NCI-H187 treated with DMSO at 0.1 percent for 48 hours (cell line): ENCODE data around the gene SDF2.

Experiments used
- DNase-seq: peaks from one replicate; lab custom pipeline; 2025; lab: John Stamatoyannopoulos, UW

SDF2 gene, protein sequence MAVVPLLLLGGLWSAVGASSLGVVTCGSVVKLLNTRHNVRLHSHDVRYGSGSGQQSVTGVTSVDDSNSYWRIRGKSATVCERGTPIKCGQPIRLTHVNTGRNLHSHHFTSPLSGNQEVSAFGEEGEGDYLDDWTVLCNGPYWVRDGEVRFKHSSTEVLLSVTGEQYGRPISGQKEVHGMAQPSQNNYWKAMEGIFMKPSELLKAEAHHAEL

DNA sequence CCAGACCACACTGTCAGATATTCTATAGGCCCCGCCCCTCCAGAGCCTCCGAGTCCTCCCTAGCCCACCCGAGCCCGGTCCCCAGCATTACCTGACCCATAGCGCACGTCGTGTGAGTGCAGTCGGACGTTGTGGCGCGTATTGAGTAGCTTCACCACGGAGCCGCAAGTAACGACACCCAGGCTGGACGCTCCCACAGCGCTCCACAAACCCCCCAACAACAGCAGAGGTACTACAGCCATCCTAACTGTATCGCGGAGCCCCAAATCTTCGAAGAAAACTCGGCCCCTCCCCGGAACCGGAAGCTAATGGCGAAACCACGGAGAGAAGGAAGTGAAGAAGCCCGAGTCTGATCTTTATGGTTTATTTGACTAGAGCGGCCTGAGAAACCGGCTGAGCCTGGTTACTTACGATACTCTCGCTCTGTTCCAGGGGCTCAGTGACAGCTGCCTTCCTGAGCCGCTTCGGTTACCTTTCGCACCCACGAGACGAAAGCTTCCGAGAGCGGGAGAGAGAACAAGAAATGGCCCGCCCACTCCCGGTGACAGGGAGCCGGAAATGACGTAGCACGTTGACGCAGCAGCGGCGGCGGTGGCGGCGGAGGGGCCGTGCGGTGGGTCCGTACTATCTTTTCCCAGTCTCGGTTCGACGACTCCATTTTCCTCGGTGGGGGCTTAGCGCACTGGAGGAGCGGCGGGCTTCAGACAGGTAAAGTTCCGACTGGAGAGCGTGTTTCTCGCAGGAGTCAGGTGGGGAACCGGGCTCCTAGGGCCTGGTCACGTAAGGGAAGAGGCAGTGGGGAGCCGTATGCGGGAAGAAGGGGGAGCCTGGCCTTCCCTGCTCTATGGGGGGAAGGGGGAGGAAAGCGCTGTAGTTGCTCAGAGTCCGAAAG, at the start of gene SDF2, which contains the start of gene SUPT6H:
Gene SDF2, minus strand, starts transcription at position 272 of the 892 bp plus-strand sequence. Its CDS starts 30 bp downstream, at position 242.
Gene SUPT6H, plus strand, starts transcription at position 571 of the 892 bp plus-strand sequence. CDS start 11,197 bp downstream, outside the sequence.
- DNase-seq: peak; percentile 58

DNA sequence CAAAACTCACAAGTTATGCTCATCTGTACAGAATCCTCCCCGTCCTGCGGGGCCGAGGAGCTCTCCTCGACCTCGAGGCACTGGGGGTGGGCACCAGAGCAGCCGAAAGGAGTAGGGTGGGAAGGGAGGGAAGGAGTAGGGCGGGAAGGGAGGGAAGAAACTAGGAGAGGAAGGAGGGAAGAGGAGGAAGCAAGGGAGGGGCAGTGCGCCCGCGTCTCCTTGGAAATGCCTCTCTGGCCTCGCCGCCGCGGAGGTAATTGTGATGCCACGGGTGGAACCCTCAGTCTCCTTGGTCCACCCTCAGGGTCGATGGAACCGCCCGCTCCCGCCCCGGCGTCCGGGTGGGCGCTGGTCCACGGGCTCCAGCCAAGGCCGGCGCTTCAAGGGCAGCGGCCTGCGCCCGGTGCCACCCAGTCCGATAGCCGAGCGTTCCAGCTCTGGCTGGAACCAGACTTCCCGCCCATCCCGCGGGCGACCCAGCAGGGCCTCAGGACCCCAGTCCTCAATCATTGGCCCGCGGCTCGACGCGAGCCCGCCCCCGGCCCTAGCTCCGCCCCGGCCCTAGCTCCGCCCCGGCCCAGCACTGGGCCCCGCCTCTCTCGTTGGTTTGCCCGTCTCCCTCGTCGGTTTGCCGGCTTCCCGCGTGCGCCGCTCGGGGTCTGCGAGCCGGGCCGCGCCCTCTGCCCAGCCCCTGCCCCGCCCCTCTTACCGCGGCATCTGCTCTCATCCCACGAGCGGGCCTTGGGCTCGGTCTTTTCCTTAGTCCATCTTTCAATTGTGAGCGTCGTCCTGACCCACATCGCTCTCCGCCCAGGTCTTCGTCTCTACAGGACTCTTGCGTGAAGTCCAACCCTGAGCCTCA, 49.4 kb upstream of the SDF2 start:
- DNase-seq: peak; percentile 23

DNA sequence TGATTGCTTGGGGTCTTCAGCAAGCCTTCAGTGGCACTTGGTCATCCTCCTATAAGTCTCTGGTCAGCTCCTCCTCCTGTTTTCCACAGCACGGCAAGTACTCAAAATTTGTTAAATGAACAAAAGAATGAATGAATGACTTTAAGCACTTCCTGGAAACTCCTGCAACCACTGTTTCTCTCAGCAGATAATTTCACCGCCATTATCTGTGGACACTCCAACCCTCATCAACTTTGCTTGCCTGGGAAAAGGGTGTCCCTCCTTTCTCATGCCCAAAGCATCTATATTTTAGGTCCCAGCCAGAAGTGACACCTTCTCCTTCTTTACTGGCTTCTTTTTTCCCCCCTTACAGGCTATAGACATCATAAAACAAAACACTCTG, 45.6 kb upstream of the SDF2 start:
- no peak for DNase-seq

DNA sequence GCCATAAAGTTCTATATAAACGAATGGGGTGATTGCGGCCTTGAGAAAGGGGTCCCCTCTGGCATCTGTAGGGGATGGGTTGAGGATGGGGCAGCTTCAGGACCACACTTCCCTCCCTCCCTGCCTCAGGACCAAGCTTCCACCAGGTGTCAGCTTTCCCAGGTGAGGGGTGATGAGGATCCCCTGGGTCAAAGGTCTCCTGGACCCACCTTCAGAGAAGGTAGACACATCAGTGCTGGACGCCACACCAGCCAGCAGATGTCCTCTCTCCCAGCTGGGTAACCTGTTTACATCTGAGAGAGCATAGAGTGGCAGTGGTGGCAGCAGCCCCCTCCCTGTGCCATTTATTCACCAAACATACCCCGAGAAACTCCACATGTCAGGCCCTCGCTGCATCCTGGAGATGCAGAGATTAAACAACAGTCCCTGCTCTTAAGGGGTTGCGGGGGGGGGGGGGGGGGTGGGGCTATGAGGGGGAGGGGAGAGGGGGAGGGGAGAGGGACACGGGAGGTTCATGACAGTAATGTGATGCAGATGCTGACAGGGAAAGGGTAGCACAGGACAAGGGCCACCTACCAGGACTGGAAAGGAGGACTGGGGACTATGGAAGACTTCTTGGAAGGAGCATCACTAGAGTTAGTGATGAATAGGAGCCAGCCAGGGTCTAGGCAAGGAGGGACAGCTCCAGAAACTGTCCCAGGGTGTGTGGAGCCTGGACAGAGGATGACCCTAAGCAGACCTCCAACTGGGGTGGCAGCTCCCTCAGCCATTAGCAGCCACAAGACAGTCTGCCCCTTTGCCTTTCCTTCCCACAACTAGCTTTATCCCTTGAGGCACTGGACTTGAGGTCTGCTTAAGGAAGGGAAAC, 45.0 kb upstream of the SDF2 start:
- no peak for DNase-seq

DNA sequence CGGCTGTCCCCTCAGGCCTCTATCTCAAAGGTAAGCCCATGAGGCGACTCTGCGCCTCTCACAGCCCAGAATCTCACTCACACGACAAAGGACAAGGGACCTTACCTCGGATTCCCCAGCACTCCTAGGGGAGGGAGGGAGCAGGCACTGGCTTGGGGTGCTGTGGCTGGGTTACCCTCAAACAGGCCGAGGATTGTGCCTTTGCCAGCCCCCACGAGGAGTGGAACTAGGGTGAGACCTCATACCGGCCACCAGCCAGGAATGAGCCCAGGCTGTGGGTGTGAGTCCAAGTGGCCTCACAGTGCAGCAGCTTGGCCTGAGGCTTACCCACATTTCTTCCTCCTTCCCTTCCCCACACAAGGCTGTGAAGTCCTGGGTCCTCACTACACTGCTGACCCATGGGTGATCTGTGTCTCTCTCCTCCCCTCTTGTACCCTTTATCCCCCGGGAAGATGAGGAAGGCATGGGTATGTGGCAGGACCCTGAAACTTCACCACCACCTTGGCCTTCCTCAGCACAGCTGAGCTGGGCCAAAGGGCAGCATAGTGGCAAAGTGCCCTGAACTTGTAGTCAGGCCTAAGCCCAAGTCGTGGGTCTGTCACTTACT, 44.1 kb upstream of the SDF2 start:
- DNase-seq: no peak

DNA sequence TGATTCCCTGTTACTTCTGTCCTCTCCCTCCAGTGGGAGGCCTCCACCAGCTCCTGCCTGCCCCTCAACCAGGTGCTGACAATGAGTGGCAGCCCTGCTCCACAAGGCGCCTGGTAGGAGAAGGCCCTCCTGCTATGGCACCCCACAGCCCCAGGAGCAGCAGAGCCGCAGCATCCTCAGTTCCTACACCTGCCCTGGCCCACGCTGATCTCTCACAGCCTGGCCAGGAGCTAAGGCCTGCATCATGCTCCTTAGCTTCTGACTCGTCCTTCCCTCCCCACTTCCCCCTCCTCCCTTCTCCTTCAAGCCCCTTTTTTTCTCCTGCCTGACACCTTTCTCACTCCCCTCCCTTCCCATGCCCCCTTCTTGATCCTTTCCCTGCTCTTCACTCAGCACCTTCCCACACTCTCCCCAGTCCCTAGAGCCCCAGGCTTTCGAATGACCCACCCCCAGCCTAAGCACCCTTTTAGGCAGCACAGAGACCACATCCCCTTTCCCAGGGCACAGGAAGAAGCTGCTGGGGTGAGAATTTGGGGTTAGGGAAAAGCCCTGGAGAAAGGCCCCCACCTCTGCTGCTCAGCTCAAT, 43.5 kb upstream of the SDF2 start:
- DNase-seq: no peak

DNA sequence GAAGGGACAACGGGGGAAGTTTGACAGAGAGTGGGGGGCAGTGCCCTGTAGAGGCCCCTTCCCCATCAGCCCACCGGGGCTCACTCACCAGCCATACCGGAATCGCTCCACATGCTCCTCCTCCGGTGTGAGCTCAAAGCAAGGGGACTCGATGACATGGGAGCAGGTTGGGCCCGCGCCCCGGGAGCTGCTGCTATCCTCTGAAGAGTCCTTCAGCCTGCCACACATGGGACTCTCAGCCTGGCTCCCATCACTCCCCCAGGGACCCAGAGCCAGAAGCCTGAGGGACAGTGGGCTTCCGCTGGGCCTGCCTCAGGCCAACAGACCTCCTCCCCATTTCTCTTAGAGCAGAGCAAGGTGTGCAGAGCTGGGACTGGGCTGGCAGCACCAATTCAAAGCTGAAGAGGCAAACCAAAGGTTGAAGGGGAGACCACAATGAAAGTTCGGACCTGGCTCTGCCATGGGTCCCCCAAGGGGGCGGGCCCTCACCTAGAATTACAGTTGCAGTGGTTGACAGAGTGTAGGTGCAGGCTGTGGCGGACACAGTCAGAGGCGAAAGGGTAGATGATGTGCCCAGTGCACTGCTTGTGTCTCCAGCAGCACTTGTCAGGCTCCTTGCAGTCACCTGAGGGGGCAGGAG, 42.6 kb upstream of the SDF2 start:
- DNase-seq: no peak

DNA sequence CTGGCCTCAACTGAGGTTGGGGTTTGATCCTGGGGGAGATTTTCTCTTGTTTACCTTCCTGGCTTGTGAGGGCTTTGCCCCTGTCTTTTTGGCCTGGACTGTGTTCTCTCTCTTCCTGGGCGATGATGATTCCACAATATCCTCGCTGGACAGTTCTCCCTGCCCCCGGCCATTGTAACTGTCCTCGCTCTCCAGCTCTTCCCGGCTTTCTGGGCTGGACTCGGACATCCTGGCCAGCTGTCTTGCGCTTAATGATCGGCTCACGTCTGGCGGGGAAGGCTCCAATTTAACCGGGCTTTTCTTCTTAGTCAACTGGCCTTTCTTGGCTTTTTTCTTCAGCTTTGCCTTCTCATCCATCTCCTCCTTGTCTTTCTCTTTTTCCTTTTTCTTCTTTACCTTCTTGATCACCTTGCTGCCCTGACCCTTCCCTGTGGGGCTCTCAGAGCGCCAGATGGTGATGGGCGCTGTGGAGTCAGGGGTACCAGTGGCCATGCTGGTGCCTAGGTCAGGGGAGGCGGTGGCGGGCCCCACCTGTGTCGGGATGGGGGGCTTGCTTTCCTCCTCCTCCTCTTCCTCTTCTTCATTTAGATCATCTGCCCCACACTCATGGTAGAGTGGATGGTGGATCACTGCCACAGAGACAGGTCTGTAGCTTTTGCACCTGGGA, 42.0 kb upstream of the SDF2 start:
- DNase-seq: no peak

DNA sequence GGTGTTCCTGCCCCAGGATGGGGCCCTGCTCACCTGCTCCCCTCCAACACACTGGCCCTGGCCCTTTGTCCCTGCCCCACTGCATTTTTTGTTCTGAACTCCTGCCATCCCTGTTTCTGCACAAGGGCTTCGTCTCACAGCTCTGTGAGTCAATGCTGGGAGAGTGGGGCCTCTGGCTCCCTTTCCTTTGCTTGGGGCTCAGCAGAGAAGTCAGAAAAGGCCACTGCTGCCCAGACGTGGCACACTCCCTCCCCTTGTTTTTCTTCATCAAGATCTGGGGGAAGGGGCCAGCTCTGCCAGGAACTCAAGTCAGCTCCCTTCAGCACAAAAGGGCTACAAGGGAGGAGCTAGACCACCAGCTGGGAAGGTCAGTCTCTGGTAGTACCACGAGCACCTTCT, 41.0 kb upstream of the SDF2 start:
- DNase-seq: no peak

DNA sequence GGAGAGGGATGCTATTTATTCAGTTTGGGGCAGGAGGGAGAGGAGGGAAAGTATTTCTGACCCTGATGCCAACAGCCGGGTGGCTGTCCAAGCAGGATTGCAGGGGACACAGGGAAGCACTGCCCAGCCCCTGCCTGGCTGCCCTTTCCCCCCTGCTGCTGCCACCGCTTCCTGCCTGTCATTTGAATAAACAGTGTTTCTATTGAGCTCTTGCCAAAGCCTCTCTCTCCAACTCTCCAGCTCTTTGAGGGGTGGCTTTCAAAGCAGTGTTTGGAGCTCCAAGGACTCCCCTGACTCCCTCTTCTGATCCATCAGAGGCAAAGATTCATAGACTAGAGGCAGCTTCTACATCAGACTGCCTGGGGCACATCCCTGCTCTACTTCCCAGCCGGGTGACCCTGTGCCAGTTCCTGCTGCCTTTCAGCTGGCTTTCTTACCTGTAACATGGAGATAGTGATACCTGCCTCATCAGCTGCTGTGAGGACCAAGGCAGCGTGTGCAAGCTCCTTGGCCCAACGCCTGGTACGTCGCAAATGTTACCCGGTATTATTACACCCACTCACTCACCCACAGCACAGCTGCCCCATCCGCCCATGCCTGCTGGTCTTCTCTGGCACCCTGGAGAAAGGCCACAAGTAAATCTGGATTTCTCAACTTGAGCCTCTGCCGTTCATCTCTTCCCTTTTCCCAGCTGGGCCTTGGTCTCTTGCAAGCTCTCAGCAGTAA, 40.5 kb upstream of the SDF2 start:
- no peak for DNase-seq

DNA sequence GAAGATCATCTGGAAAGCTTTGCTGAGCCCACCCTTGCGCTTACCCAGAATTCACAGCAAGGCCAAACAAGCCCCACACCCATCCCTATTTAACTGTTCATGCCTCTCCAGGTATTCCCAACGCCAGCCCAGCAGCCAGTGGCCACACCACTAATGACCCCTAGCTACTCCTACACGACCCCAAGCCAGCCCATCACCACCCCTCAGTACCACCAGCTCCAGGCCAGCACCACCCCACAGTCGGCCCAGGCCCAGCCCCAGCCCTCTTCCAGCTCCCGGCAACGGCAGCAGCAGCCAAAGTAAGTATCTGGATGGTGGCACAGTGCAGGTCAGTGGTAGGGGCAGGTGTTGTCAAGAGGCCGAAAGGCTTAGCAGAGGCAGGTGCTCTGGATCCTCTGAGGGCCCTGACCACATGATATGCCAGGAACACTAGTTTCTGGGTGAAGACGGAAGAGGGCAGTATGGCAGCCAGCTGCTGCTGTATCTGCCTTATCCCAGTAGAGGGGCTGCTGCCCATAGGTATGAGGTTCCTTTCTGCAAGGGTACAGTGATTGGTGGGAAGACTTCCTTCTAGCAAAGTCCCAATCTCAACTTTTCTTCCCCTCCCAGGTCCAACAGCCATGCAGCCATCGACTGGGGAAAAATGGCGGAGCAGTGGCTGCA, 39.3 kb upstream of the SDF2 start:
- DNase-seq: no peak

DNA sequence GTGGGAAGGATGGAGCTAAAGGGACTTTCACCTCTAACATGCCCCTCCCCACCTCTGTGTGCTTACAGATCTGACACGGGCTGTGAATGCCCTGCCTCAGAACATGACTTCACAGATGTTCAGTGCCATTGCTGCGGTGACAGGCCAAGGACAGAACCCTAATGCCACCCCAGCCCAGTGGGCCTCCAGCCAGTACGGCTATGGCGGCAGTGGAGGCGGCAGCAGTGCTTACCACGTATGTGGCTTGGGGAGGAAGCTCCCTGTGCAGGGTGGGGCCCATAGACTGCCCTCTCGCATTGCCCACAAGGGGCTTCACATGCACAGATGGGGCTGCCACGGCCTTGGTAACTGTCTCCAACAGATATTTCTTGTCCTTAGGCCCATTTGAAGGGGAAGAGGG, 38.6 kb upstream of the SDF2 start:
- no peak for DNase-seq

DNA sequence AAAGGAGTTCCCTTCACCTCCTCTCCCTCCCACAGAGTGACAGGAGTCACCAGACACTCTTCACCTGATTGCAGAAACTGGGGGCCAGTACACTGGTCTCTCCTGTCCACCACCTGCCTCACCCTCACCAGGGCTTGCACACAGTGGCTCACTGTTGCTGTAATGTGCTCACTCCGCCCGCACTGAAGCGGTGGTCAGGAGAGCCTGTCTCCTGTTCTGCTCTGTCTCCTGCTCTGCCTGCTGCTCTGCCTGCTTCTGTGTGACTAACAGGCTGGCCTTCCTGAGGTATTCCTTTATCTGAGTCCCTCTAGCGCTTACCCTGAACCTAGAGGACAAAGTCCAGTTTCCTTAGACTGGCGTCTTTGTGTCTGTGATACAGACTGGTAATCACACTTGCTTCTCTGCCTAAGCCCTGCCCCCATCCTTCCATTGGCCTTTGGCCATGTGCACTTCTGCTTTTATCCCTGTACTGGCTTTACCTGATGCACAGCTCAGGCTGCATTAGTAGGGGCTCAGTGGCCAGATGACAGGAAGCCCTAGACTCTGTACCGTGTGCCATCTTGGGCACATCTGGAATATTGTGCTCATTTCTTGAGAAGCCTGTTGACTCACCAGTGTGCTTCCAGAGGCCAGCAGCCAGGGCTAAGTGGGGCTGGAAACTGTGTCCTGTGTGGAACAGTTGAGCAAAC, 36.7 kb upstream of the SDF2 start:
- DNase-seq: no peak

DNA sequence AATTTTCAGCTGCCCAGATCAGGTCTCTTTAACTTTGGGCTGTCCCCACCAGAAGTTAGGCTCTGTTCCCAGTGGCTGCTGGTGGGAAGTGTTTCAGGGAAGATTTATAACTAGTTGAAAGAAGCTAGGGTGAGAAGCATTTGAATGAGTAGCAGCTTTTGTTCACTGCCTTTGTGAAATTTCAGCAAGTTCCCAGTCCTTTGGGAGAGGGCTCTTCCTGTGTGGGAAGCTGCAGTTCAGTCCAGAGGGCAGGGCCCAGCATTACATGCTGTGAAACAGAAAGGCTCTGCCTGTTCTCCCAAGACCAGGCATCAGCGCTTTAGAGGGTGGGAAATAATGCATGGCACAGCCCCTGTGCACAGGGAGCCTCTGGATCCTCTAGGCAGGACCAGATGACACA, 32.2 kb upstream of the SDF2 start:
- no peak for DNase-seq

DNA sequence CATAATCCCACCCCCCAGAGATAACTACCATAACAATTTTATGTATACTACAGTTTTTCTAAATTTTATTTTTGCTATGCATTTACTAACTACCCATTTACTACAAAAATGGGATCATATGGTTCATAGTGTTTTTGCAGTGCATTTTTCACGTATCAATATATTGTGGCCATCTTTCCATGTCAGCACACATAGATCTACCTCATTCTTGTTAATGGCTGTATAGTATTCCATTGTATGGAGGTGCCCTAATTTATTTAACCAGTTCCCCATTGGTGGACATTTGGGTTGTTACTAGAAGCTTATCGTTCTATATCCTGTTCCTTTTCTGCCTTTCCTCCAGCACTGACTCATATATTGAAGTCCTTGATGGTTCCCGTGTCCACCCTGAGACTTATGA, 27.3 kb upstream of the SDF2 start:
- no peak for DNase-seq

DNA sequence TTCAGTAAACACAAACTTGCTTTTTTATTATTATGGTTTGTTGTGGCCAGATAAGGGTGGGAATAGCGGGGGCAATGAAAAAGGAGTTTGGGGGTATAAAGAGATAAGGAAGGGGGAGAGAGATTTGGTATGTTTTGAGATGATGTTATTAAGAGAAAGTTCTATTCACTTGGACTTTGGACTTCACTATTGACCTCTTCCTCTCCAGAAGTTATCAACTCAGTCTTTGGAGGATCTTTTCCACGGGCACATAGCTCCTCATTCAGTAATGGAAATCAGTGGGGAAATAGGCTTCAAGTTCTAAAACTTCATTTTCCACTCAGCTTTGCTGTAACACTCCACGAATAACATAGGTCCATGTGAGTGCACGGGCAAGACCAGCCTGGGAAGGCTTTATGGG, 26.8 kb upstream of the SDF2 start:
- no peak for DNase-seq

DNA sequence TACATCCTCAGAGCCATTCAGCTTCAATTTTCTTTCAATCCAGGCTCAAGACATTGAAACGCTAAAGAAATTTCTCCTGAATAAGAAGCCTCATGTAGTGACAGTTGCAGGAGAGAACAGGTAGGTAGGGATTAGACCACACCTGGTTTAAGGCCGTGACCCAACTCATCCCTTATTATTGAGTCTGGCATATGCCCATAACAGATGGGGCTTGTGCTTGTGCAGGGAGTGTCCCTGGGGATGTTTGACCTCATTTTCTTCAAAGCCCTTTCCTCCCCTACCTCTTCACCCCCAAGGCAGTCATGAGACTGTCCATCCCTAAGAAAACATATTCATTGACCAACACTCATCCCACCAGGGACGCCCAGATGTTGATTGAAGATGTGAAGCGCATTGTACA, 24.6 kb upstream of the SDF2 start:
- no peak for DNase-seq

DNA sequence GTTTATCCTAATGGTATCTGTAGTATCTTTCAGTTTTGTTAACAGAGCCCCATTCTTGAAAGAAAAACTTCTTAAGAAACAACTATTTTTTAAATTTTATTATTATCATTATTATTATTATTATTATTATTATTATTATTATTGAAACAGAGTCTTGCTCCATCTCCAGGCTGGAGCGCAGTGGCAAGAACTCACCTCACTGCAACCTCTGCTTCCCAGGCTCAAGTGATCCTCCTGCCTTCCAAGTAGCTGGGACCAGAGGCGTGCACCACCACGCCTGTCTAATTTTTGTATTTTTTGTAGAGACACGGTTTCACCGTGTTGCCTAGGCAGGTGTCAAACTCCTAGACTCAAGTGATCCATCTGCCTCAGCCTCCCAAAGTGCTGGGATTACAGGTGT, 23.7 kb upstream of the SDF2 start:
- DNase-seq: no peak
